Rectal smooth muscle tissue (tissue), 1 donor: Measurements from ENCODE around the gene CARMIL3.

Source experiments
- H3K27ac ChIP-seq: one replicate; pipeline ENCODE4 v1.7.0; 2013; ENCODE audit warnings: low read depth, low read length, inconsistent platforms
- H3K27me3 ChIP-seq: one replicate; pipeline ENCODE4 v1.7.0; 2013; ENCODE audit warnings: low read length; ENCODE audit not compliant: control insufficient read depth, insufficient read depth
- H3K36me3 ChIP-seq: one replicate; pipeline ENCODE4 v1.7.0; 2013; ENCODE audit warnings: low read length; ENCODE audit not compliant: control insufficient read depth, insufficient read depth
- H3K4me1 ChIP-seq: one replicate; pipeline ENCODE4 v1.7.0; 2013; ENCODE audit warnings: low read length; ENCODE audit not compliant: control insufficient read depth, insufficient read depth
- H3K4me3 ChIP-seq: one replicate; pipeline ENCODE4 v1.7.0; 2013; ENCODE audit warnings: low read length
- H3K9ac ChIP-seq: one replicate; pipeline ENCODE4 v1.7.0; 2013; ENCODE audit warnings: low read length

Gene CARMIL3

DNA sequence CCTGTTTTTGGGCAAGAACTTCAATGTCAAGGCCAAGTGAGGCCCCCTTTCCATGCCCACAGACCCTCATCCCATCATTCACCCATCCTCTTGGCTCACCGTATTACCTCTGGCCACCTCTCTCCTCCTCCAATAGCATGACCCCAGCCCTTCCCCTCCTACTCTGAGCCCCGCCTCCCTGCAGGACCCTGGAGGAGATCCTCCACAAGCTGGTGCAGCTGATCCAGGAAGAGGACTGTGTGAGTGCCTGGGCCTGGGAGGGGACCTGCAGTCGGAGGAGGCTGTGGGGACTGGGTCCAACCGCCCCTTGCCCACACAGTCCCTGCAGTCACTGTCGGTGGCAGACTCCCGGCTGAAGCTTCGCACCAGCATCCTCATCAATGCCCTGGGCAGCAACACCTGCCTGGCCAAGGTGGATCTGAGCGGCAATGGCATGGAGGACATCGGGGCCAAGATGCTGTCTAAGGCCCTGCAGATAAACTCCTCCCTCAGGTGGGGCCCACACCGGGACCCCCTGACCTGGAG lies 7.2 kb downstream of the CARMIL3 start:
- no peaks in the 10 kb centered on the region for H3K4me1 ChIP-seq
- H3K9ac ChIP-seq: no peak overlapping the region
- no peak overlapping the region for H3K4me3 ChIP-seq
- H3K27me3 ChIP-seq: no peaks in the 10 kb centered on the region
- H3K27ac ChIP-seq: no peak overlapping the region
- H3K36me3 ChIP-seq: no peaks in the 10 kb centered on the region

DNA sequence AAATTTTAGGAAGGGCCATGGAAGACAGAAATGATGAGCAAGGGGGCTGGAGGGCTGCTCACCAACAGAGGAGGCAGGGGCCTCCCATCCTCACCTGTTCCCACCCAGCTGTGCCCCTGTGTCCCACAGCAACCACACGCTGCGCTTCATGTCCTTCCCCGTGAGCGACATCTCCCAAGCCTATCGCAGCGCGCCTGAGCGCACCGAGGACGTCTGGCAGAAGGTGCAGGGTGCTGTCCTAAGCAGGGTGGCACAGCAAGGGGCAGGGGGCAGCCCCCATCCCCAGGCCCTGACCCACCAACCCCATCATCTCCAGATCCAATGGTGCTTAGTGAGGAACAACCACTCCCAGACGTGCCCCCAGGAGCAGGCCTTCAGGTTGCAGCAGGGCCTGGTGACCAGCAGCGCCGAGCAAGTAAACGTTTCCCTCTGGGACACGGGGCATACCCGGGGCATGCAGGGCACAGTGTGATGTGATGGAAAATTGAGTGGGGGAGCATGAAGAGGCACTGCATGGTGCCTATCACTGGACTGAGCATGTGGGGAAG lies 8.1 kb downstream of the CARMIL3 start:
- Histone ChIP-seq H3K9ac (no peak overlapping the region), H3K4me1 (no peaks in the 10 kb centered on the region), H3K4me3 (no peak overlapping the region), H3K27ac (no peak overlapping the region), H3K27me3 (no peaks in the 10 kb centered on the region), H3K36me3 (no peaks in the 10 kb centered on the region)

DNA sequence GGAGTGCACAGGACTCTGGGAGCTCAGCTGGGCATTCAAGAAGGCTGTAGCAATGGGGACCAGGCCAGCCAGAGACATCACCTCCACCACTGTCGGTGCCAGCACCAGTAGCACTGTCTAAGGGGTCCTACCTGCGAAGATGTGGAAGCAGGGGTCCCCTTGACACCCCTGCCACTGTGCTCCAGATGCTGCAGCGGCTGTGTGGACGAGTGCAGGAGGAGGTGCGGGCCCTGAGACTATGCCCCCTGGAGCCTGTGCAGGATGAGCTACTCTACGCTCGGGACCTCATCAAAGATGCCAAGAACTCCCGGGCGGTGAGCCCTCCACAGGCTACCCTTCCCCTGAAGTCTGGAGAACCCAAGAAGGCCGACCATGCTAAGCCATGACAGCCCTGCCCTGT lies 8.6 kb downstream of the CARMIL3 start:
- no peak overlapping the region for H3K27ac ChIP-seq
- no peaks in the 10 kb centered on the region for H3K4me1 ChIP-seq
- H3K4me3 ChIP-seq: no peak overlapping the region
- H3K27me3 ChIP-seq: no peaks in the 10 kb centered on the region
- H3K9ac ChIP-seq: no peak overlapping the region
- H3K36me3 ChIP-seq: no peaks in the 10 kb centered on the region

DNA sequence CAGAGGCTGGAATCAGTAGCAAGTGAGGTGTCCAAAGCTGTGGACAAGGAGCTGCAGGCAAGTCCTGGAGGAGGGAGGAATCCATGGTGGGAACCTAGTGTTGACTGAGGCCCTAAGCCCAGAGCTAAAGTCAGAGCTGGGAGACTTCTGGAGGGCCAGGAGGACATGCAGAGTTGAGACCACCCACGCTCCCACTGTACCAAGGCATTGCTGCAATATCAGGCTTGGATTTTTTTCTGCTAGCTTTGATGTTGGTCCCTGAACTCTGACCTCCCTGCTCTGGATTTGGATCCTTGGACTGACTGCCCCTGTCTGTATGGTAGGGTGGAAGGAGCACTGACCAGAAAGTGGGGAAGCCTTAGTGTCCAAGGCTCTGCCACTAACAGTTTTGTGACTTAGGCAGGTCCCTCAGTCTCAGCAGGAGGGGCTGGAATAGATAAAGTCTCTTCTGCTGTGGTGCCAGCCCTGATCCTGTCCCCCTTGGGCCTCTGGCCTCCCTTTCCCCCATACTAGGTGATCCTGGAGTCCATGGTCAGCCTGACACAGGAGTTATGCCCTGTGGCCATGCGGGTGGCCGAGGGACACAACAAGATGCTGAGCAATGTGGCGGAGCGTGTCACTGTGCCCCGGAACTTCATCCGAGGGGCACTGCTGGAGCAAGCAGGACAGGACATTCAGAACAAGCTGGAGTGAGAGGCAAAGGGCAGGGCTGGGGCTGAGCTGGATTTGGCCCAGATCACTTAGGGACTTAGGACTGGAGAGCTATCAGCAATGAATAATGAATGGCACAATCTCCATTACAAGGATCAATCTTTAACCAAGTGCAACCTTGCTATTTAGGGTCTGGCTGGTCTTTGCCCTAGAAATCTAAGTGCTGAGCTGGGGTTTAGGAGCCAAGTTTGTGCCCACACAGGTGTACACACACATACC lies 9.4 kb downstream of the CARMIL3 start:
- no peaks in the 10 kb centered on the region for H3K4me1 ChIP-seq
- H3K36me3 ChIP-seq: no peaks in the 10 kb centered on the region
- H3K27ac ChIP-seq: no peak overlapping the region
- no peaks in the 10 kb centered on the region for H3K27me3 ChIP-seq
- H3K4me3 ChIP-seq: no peak overlapping the region
- H3K9ac ChIP-seq: no peak overlapping the region

DNA sequence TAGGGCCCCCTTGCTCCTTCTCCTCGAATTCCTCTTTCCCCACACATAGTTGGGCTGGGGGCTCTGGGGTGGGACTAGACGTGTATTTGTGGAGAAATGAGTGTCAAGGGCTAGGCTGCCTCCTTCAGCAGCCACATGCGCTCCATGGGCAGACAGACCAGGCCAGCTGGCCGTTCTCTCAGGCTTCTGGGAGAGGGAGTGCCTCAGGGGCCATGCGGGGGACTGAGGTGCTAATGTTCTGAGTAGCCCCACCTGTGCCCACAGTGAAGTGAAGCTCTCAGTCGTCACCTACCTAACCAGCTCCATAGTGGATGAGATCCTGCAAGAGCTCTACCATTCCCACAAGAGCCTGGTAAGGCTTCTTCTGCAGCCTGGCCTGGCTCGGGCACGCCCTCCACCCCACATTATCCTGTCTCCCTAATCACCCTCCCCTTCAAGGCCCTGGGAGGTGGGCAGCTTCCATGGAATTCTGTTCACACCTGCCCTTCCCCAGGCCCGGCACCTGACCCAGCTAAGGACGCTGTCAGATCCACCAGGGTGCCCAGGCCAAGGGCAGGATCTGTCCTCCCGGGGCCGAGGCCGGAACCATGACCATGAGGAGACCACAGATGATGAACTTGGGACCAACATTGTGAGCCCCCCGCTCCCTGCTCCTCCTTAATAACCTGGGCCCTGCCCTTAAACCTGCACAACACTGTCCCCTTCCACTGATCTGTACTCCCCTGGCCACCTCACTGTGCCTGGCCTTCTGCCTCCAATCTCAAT lies 10.6 kb downstream of the CARMIL3 start:
- H3K9ac ChIP-seq: no peak overlapping the region
- H3K27ac ChIP-seq: no peak overlapping the region
- no peaks in the 10 kb centered on the region for H3K36me3 ChIP-seq
- no peak overlapping the region for H3K4me3 ChIP-seq
- H3K4me1 ChIP-seq: no peaks in the 10 kb centered on the region
- no peaks in the 10 kb centered on the region for H3K27me3 ChIP-seq

DNA sequence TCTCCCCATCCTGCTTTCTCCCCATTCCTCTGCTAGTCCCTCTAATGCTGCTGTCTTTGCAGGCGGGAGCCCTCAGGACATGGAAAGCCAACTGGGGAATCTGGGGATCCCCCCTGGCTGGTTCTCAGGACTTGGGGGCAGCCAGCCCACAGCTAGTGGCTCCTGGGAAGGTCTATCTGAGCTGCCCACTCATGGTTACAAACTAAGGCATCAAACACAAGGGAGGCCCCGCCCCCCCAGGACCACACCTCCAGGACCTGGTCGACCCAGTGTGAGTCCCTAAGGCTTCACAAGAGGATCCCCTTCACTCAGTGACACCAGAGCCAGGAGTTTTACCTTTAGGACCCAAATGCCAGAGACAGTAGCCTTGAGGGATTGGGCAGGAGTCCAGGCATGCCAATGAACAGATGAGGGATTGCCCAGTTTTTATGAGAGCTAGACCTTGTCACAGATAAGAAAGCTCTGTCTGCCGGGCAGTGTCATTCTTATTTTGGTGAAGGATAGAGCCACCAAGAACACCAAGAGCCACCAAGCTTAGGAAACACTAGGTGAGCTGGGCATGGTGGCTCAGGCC lies 11.5 kb downstream of the CARMIL3 start:
- Histone ChIP-seq H3K4me3 (no peak overlapping the region), H3K27me3 (no peaks in the 10 kb centered on the region), H3K36me3 (no peaks in the 10 kb centered on the region), H3K27ac (no peak overlapping the region), H3K9ac (no peak overlapping the region), H3K4me1 (no peaks in the 10 kb centered on the region)

DNA sequence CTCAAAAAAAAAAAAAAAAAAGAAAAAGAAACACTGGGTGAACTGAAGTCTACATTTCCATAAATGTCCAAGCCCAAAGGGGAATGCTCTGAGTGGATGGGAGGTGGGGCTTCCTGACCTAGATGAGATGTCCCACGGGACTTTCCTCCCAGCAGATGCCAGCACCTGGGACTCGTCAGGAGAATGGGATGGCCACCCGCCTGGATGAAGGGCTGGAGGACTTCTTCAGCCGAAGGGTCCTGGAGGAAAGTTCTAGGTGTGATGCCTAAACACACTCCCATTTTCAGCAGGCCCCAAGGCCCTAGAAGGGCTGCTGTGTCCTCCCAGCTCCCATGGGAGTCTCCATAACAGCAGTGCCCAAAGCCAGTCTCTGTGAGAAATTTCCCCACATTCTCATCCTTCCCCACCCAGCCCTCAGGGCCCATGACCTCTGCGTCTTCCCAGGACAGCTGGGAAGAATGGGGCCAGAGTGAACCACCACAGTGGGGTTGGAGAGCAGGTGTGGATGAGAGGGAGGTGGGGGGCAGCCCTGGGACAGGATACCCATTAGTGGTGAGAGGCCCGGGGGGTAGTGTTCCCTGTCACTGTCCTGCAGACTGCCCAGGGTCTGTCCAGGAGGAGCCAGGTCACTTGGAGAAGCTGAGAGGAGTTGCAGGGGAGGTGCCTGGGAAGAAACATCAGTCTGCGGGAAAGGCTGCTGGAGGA lies 12.4 kb downstream of the CARMIL3 start:
- H3K9ac ChIP-seq: no peak overlapping the region
- H3K4me3 ChIP-seq: no peak overlapping the region
- no peaks in the 10 kb centered on the region for H3K36me3 ChIP-seq
- no peaks in the 10 kb centered on the region for H3K4me1 ChIP-seq
- H3K27me3 ChIP-seq: no peaks in the 10 kb centered on the region
- no peak overlapping the region for H3K27ac ChIP-seq

DNA sequence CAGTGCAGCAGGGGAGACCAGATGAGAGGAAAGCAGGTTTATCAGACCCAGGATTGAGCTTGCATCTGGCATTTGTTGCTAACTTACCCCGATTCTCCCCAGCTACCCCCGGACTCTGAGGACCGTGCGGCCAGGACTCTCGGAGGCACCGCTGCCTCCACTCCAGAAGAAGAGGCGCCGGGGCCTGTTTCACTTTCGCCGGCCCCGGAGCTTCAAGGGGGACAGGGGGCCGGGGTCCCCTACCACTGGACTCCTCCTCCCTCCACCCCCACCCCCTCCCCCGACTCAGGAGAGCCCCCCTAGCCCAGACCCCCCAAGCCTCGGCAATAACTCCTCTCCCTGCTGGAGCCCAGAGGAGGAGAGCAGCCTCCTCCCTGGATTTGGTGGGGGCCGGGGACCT lies 13.0 kb downstream of the CARMIL3 start:
- Histone ChIP-seq H3K27me3 (no peaks in the 10 kb centered on the region), H3K36me3 (no peaks in the 10 kb centered on the region), H3K4me3 (no peak overlapping the region)

DNA sequence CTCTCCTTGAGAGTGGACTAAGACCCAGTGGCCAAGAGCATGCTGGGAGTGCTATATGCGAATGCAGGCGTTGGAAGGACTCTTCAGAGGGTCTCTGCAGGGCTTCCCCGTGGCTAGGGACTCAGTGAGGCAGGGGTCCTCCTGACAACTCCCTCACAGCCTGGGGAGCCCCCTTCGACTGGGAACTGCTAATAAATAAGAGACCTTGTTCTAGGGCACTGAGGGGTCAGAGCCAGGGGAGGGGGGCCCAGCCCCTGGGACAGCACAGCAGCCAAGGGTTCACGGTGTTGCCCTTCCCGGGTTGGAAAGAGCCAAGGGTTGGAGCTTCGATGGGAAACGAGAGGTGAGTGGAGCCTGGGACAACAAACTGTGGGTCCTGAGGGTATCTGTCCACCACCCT lies 13.6 kb downstream of the CARMIL3 start:
- no peak overlapping the region for H3K9ac ChIP-seq
- H3K4me3 ChIP-seq: no peak overlapping the region
- H3K4me1 ChIP-seq: no peaks in the 10 kb centered on the region
- no peaks in the 10 kb centered on the region for H3K36me3 ChIP-seq
- no peak overlapping the region for H3K27ac ChIP-seq
- H3K27me3 ChIP-seq: no peaks in the 10 kb centered on the region

More for the DNA sequence above, 13.0 kb downstream of the CARMIL3 start:
- no peak overlapping the region for H3K9ac ChIP-seq
- no peaks in the 10 kb centered on the region for H3K4me1 ChIP-seq
- no peak overlapping the region for H3K27ac ChIP-seq

DNA sequence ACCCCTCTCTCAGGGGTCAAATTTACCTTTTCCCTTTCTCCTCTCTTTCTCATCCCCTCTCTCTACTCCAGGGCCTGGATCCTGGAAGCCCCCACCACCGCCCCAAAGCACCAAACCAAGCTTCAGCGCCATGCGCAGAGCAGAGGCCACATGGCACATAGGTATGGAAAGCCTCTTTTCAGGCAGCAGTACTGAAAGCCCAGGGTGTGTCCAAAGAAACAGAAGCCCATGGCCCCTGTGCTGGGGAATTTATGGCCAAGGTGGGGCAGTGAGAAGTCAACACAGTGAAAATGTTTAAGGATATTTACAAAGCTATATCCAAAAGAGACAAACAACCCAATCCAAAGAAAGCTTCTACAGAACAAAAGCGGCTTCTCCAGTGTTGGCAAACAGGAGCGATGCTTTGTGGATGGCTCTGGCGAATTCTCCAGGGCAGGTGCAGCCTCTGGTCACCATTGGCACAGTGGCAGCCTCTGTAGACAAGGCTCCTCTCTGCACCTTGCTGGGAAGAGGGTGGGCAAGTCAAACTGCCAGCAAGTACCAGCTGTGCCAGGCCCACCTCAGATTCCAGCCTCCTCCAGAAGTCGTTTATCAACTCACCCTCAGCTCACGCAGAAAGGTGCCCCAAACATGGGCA lies 14.8 kb downstream of the CARMIL3 start:
- H3K4me1 ChIP-seq: no peaks in the 10 kb centered on the region
- H3K36me3 ChIP-seq: no peaks in the 10 kb centered on the region
- no peak overlapping the region for H3K9ac ChIP-seq
- H3K27ac ChIP-seq: no peak overlapping the region
- no peaks in the 10 kb centered on the region for H3K27me3 ChIP-seq
- no peak overlapping the region for H3K4me3 ChIP-seq

DNA sequence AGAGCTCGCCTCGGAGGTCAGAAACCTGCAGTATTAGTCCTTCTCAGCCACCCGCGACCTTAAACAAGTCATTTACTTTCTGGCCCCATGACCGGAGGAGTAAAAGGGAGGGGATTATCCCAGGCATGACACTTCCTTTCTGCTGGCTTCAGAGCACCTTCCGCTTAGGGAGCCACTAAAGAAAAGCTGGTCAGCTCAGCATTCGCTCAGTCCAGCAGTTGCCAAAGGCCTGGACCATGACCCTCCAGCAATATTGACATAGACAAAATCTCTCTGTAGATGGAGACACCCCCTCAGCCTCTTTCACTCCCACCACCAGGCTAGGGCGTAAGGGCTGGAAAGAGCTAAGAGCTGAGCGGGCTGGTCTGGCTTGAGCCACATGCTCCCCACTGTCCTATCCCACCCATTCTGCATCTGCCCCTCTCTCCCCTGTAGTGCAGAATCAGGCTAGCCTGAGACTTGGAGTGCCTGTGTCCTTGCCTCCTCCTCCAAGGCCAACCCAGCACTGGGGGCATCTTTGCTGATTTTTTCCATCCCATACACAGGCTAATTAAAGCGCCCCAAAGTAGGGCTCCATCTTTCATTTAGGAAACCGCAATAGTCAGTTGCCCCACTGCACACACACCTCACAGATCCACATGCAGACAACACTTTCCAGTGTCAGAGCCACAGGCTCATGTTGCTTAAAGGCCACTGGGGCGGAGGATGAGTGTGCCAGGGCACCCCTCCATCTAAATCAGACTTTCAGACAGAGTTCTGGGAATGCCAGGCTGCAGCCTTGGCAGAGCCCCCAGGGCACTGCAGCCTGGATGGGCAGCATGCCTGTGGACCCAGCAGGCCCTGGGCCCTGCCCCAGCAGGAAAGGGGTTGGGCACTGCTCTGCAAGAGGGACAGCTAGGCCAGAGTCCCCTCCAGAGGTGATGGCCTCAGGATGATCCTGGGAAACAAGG lies 15.6 kb downstream of the CARMIL3 start:
- H3K4me3 ChIP-seq: no peak overlapping the region
- H3K36me3 ChIP-seq: no peaks in the 10 kb centered on the region
- no peaks in the 10 kb centered on the region for H3K27me3 ChIP-seq
- no peak overlapping the region for H3K9ac ChIP-seq
- no peaks in the 10 kb centered on the region for H3K4me1 ChIP-seq
- no peak overlapping the region for H3K27ac ChIP-seq
